COLO829 (cell line): ENCODE data around the gene PRKCA.
"Not testable (repeated sequence)": the region's sequence is repeated elsewhere in the genome, so short reads cannot be mapped to it uniquely, and the experiment has no call there.

ENCODE experiments used
- DNase-seq: peaks from one replicate; pipeline ENCODE4 v3.0.0; 2012; ENCODE audit warnings: low spot score

Gene PRKCA

DNA sequence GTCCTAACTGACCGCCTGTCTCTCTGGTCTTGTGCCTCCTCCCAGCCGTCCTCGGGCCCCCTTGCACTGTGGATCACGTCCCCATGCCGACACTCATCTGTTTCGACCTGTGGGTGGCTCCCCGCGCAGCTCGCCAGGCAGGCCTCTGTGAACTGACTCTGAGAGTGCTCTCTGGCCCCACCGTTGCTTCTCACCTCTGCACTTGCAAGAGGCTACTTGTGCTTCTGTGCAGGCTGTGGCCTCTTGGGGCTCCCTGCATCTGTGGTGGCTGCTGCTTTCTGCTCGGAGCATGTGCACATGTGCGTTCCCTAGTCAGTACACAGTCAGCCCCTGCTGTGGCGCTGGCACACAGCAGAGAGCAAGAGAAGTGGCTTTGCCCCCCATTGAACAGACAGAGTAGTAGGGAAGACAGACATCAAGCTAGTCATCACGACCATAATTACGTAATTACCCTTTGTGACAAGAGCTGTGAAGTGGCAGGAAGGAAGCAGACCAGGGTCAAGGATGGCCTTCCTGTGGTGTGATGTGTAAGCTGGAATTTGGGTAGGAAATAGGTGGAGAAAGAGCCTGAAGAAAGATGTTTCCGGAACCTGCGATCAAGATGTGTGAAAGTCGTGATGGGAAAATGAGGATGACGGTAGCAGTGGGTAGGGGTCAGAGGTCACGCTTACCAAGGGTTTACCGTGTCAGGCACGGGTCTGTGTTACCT is 276.5 kb downstream of the PRKCA start:
- no peak for DNase-seq

- no peak for DNase-seq
Measured at GRCh38 chr17:66579556-66579955, 277.1 kb downstream of the PRKCA start.

- peak; percentile 37 for DNase-seq
Measured at GRCh38 chr17:66580184-66580955, 278.0 kb downstream of the PRKCA start.

- DNase-seq, result peak; percentile 81
Measured at GRCh38 chr17:66580956-66581391, 278.6 kb downstream of the PRKCA start.

GRCh38 chr17:66582373-66583111 is 280.1 kb downstream of the PRKCA start:
- no peak for DNase-seq

- DNase-seq, result no peak
Measured at GRCh38 chr17:66583112-66583748, 280.8 kb downstream of the PRKCA start.

DNA sequence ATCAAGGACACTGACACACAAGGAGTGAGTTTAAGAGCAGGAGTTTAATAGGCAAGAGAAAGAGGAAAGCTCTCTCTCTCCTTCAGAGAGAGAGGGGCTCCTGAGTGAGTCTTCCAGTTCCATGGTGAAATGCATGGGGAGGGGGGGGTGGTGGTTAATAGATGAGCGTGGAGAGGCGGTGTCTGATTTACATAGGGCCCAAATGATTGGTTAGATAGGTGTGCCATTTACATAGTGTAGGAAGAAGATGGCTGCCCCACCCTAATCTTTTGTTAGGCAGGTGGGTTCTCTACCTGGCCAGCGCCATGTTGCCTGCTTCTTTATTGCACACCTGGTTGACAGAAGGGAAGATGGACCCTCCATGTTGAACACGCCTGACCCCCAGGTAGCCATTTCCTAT is 282.5 kb downstream of the PRKCA start:
- no peak for DNase-seq

DNA sequence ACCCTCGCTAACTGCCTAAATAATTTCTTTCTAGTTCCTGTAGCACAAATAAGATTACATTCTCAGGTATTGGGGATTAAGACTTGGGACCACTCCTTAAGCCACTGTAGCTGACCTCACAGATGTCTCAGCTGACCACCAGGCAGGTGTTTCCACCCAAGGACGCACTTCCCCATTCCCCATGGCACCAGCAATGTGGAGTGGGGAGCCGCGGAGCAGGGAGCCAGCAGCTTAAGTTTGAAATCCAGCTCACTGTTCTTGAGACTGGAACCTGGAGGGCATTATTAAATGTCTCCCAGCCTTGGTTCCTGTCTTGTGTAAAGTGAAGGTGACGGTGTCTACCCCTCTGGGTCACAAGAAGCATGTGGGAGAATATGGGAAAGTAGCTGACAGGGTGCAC is 283.1 kb downstream of the PRKCA start:
- DNase-seq, result no peak

DNA sequence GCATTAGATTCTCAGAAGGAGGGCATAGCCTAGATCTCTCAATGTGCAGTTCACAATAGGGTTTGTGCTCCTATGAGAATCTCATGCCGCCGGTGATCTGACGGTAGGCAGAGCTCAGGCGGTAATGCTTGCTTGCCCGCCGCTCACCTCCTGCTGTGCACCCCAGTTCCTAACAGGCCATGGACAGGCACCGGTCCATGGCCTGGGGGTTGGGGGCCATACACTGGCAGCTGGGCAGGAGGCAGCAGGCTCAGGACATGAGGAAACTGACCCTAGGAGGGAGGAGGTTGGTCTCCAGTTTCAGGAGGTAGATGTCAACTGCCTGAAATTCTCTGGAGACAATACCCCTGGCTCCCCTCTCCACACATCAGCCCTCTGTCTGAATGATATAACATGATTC is 287.5 kb downstream of the PRKCA start:
- no peak for DNase-seq

GRCh38 chr17:66593116-66593515 is 290.7 kb downstream of the PRKCA start:
- DNase-seq, result no peak

GRCh38 chr17:66595893-66596292 is 293.5 kb downstream of the PRKCA start:
- DNase-seq, result no peak

GRCh38 chr17:66602659-66603384 is 300.4 kb downstream of the PRKCA start:
- DNase-seq, result peak; percentile 9

- no peak for DNase-seq
Measured at GRCh38 chr17:66604376-66604775, 302.0 kb downstream of the PRKCA start.

- no peak for DNase-seq
Measured at GRCh38 chr17:66605541-66605940, 303.1 kb downstream of the PRKCA start.

DNA sequence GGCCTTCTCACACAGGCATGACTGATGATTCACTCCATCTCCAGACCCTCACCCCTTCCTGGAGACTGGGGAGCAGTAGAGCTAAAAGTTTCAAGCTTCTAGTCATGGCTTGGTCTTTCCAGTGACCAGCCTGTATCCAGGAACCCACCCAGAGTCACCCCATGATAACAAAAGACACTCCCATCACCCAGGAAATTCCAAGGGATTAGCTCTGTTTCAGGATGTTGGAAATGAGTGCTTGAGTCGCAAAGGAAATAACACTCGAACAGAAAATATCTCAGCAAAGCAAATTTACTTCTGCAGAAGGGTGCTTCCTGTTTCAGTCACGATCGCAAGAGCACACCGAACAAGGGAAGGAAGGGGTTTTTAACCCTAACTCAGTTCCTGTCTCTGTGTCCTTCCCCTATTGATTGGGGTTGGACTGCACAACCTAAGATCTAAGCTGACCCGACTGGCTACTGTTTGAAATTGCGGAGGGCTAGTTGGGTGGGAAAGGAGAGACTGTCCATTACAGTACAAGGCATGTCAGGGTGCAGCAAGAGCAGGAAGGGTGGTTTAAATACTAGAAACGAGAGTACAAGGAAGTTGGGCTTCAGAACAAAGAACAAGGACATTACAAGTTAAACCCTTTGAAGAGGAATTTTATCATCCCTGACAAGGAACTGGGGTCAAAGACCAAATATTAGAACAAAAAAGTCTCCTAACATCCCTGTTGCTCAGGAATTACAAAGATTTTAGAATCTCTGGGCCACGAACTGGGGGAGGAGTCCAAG is 308.1 kb downstream of the PRKCA start:
- no peak for DNase-seq

- no peak for DNase-seq
Measured at GRCh38 chr17:66611397-66611796, 309.0 kb downstream of the PRKCA start.

DNA sequence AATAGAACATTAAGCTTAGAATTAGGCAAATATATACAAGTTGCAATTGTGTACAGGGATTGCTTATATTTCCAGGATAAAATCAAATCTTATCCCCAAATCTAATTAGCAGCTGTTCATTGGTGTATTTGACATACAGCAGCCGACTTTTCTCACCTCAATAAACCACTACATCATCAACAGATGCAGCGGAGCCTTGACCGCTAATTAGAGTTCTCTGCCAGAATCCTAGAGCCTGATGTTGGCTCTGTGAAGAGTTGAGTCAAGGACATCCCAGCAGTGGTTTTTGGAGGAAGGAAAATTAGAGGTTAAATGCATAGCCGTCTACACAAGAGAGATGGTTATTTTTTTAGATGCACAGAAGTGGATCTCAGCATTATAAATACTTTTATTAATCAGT is 310.6 kb downstream of the PRKCA start:
- DNase-seq, result no peak

GRCh38 chr17:66614469-66614868 is 312.1 kb downstream of the PRKCA start:
- no peak for DNase-seq

DNA sequence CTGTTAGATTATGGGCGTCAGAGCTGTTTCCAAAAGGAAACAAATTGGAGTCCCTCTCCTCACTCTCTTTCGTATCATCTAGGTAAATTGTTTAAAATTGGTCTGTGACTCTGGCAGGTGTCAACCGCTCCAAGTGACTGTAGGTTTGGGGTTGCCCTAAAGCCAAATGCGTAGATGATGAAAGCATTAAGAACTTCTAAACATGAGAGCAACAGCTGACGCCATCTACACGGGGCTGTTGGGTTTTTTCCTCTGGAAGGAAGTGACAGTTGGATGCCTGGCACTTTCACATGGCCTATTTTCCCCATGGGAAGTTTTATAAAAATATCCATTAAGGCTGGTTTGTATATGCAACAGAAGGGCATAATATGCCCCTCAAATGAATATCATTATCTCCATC is 316.8 kb downstream of the PRKCA start:
- DNase-seq, result no peak

DNA sequence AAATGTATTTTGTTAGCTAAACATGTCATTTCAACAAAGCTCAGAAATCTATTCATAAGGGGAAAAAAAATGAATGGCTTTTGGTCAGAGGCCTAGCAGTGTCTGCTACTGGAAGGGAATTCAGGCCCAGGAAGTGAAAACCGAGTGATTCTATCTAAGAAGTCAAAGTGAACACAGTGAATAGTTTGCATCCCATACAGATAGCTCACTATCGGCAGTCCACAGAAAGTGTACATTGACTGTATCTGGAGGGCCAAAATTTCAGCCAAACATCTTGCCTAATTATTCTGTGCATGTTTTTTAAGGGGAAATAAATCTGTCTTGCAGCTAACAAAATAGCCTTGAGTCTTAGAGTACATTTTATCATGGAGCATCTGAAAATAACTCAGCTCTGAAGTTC is 318.1 kb downstream of the PRKCA start:
- no peak for DNase-seq

DNA sequence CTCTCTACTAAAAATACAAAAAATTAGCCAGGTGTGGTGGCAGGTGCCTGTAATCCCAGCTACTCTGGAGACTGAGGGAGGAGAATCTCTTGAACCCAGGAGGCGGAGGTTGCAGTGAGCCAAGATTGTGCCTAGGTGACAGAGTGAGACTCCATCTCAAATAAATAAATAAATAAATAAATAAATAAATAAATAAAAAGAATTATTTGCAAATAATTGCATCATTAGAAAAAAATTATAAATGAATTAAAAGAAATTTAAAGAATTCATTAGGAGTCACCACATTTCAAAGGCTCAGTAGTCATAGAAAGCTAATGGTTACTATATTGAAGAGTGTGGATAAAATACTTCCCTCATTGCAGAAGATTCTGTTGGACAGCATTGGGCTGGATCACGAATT is 322.2 kb downstream of the PRKCA start:
- DNase-seq, result not testable (repeated sequence)
